ENCODE results near the gene PHLPP1.
"Not testable (repeated sequence)": the region's sequence is repeated elsewhere in the genome, so short reads cannot be mapped to it uniquely, and the experiment has no call there.

The PHLPP1 gene

GRCh38 chr18:62715436-62715758, at the start of gene PHLPP1:
Gene PHLPP1, plus strand, starts transcription at chr18:62715541. Its CDS starts 143 bp downstream, at chr18:62715684.
- DNase-seq: no peak

DNA sequence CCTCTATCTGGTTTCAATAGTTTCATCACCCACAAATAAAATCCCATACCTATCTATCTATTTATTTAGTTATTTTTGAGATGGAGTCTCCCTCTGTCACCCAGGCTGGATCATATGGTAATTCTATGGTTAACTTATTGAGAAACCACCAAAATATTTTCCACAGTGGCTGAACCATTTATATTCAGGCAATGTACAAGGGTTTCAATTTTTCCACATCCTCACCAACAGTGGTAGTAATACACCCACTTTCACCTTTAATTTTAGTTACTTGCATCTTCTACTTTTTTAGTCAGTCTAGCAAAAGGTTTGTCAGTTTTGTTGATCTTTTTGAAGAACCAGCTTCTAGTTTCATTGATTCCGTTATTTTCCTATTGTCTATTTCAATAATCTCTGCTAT, 46.1 kb upstream of the PHLPP1 start:
- DNase-seq: no peak

- no peak for DNase-seq
These were observed 44.8 kb upstream of the PHLPP1 start for GRCh38 chr18:62670573-62670972.

GRCh38 chr18:62672600-62672999, 42.7 kb upstream of the PHLPP1 start:
- DNase-seq: no peak

GRCh38 chr18:62678847-62679485, 36.4 kb upstream of the PHLPP1 start:
- no peak for DNase-seq

- no peak for DNase-seq
These were observed 33.0 kb upstream of the PHLPP1 start for GRCh38 chr18:62682371-62682770.

GRCh38 chr18:62683935-62684334, 31.4 kb upstream of the PHLPP1 start:
- no peak for DNase-seq

GRCh38 chr18:62688743-62689317, 26.5 kb upstream of the PHLPP1 start:
- no peak for DNase-seq

DNA sequence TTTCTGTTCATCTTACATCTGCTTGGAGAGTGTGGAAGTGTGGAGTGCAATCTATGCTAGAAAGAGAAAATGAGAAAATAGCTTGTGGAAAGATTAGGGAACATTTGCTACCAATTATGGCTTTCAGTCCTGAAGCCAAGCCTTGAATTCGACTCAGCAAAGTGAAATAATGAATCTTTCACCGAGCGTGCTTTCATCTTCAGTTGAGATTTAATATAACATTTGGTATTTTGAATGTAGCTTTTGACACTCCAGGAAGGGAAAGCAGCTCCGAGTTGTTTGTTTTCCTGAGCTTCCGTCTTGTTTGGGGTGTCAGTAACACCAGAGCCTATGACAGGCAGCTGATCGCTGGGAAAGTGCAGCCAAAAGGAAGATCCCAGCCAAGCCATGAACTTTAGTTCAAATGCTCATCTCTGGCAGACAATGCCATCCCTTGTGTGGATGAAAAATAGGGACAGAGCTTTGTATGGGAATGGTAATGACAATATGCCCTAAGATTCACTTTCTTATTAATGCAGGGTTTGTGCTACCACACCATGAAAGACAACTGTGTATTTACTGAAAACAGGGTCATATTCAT, 25.0 kb upstream of the PHLPP1 start:
- no peak for DNase-seq

DNA sequence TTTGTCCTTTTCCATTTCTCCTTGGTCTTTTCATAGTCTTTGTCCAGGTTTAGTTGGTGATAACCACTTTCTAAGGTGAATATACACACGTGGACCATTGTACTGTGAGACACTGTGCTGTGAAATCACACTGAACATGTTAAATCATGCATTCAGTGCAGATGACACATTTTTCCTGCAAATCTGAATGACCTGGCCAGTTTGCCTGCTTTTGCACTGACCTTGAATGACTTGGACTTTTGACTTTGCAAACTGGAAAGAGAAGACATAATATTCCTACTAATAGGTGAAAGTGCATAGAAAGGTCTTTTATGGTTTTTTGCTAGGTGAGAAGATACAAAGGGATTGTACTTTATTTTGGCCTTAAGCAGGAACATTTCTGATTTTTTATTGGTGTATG, 21.7 kb upstream of the PHLPP1 start:
- no peak for DNase-seq

DNA sequence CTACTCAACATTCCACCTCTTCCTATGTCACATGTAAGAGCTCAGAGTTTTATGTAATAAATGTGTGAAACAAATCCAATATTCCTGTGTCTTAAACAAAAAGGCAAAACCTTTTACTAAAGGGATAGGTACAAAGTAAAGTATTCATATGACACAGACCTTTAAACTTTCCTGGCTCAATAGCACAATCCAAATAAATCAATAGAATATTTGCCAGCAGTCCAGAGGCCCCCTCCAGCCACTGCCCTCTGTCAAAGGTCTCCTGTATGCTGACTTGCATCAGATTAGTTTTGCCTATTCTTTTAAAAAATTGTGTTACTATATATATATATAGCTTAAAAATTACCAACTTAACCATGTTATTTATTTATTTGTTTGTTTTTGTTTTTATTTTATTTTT, 17.7 kb upstream of the PHLPP1 start:
- DNase-seq: no peak

DNA sequence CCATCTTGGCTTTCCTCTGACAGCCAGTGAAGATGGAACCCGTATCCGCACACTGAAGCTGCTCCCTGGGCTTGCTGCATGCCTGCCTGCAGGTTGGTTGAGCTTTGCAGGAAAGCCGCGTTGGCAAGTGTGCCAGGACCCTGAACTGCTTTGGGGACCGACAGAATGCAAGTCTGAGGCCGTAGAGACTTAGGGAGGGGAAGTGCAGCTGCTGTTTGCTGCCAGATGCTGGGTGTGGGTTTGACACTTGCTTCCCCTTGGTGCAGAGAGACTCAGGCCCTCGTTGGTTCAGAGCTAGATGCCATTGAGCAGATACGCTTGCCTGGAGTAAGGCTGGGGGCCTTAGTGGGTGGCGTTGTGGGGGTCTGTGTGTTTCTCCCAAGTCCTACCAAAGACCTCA, 13.1 kb upstream of the PHLPP1 start:
- DNase-seq: no peak

- not testable (repeated sequence) for DNase-seq
These were observed 8.5 kb upstream of the PHLPP1 start for GRCh38 chr18:62706879-62707278.

DNA sequence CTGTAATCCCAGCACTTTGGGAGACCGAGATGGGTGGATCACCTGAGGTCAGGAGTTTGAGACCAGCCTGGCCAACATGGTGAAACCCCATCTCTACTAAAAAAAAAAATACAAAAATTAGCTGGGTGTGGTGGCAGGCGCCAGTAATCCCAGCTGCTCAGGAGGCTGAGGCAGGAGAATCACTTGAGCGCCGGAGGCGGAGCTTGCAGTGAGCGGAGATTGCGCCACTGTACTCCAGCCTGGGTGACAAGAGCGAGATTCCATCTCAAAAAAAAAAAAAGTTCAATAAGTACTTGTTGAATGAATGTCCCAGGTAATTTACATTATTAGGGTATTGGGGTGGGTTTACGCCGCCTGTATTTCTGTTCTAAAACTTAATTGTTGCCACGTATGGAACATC, 5.4 kb upstream of the PHLPP1 start:
- DNase-seq: not testable (repeated sequence)

DNA sequence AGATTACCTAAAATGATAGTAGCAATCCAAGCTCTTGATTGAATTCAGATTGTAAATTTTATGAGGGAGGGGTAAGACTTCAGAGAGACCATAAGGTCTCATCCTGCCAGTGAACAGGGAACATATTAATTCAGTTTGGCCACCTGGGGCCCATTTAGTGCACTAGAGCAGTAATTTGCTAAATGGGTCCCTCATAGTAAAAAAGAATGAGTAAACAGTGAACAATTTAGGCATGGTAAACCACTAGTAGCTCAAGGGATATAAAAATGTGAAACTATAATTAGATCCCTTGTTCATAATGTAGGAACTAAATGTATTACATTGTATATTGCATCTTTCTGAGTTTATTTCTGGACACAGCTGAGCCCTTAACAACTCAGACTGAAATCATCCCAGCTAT, 4.9 kb upstream of the PHLPP1 start:
- DNase-seq: no peak

- DNase-seq: no peak
These were observed 3.6 kb upstream of the PHLPP1 start for GRCh38 chr18:62711781-62712180.

DNA sequence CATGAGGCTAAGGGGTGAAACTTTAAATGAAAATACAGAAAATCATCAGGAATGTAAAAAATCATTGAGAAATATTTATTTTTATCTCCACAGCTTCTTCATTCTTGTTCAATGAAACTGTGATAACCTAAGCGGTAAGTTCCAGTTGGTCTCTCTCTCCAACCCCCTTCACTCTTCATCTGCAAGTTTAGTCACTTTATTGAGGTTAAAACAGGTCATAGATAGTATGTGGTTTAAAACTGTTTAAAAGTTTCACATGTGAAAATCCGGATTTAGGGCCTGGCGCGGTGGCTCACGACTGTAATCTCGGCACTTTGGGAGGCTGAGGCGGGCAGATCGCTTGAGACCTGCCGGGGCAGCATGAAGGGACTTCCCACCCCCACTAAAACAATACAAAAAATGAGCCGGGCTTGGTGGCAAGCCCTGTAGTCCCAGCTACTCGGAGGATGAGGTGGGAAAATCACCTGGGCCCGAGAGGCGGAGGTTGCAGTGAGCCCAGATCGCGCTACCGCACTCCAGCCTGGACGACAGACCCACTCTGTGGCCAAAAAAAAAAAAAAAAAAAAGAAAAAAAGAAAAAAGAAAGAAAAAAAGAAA, 1.6 kb upstream of the PHLPP1 start:
- no peak for DNase-seq

GRCh38 chr18:62714671-62715435, 488 bp upstream of the PHLPP1 start:
- peak; percentile 89 to 94 for DNase-seq

DNA sequence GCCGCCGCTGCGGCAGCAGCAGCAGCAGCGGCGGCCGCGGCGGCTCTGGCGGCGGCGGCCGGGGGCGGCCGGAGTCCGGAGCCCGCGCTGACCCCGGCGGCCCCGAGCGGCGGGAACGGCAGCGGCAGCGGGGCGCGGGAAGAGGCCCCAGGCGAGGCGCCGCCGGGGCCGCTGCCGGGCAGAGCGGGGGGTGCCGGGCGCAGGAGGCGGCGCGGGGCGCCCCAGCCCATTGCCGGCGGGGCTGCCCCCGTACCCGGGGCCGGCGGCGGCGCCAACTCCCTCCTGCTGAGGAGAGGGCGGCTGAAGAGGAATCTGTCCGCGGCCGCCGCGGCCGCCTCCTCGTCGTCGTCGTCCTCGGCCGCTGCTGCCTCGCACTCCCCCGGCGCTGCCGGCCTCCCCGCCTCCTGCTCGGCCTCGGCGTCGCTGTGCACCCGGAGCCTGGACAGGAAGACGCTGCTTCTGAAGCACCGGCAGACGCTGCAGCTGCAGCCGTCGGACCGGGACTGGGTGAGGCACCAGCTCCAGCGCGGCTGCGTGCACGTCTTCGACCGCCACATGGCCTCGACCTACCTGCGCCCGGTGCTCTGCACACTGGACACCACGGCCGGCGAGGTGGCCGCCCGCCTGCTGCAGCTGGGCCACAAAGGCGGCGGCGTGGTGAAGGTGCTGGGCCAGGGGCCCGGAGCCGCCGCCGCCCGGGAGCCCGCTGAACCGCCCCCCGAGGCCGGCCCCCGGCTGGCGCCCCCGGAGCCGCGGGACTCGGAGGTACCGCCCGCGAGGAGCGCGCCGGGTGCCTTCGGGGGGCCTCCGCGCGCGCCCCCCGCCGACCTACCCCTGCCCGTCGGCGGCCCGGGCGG, 646 bp downstream of the PHLPP1 start:
- peak; percentile 32 to 45 for DNase-seq

- peak; percentile 28 to 41 for DNase-seq
These were observed 1.4 kb downstream of the PHLPP1 start for GRCh38 chr18:62716619-62717168.

- DNase-seq: peak; percentile 33 to 41
These were observed 2.0 kb downstream of the PHLPP1 start for GRCh38 chr18:62717169-62717924.
